ENCODE data around the gene SHC4.

The SHC4 gene

GRCh38 chr15:48968066-48968465 lies 4.3 kb upstream of the SHC4 start:
- DNase-seq (ENCODE audit: low read depth, low spot score), result no peak

GRCh38 chr15:48967336-48967735 lies 3.6 kb upstream of the SHC4 start:
- no peak for DNase-seq (ENCODE audit: low read depth, low spot score)

GRCh38 chr15:48966595-48967301 lies 3.0 kb upstream of the SHC4 start:
- DNase-seq (ENCODE audit: low read depth, low spot score), result no peak

GRCh38 chr15:48965972-48966371 lies 2.3 kb upstream of the SHC4 start:
- no peak for DNase-seq (ENCODE audit: low read depth, low spot score)

- no peak for DNase-seq (ENCODE audit: low read depth, low spot score)
Measured at GRCh38 chr15:48964898-48965297, 1.2 kb upstream of the SHC4 start.

- peak; percentile 30 for DNase-seq (ENCODE audit: low read depth, low spot score)
Measured at GRCh38 chr15:48962662-48963523, 826 bp downstream of the SHC4 start.

DNA sequence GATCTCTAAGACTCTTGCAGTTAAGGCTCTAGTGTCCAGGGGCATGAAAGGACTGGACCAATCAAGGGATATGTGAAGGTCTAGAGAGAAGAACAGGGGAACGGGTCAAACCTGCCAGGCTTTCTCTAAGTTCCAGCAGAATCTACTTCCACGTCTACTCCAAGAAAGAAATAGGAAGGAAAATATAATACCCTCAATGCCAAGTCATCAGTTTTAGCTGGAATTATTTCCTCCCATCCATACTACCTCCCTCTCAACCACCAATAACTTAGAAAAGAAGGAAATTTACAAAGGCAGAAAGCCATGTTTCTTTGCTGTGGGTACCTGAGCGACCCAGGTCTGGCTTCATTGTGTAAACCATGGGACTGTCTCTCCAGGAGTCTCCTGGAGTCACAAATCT lies 7.8 kb downstream of the SHC4 start:
- DNase-seq (ENCODE audit: low read depth, low spot score), result no peak

DNA sequence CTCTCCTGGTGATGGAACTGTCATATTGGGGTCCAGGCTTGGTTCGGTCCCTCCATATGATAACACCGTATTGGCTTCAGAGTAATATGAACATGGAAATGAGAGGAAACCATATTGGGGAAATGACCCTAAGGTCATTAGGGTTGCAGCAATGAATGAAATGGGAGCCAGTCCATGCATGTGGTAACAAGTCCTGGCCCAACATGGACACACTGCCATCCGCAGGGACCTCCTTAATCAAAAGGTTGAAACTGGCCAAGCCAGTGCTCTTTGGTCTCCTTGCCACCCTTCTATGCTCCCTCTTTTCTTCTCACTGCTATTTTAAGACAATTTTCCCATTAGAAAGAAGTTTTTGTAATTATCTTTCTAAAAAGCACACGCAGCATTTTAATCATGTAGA lies 8.3 kb downstream of the SHC4 start:
- no peak for DNase-seq (ENCODE audit: low read depth, low spot score)

DNA sequence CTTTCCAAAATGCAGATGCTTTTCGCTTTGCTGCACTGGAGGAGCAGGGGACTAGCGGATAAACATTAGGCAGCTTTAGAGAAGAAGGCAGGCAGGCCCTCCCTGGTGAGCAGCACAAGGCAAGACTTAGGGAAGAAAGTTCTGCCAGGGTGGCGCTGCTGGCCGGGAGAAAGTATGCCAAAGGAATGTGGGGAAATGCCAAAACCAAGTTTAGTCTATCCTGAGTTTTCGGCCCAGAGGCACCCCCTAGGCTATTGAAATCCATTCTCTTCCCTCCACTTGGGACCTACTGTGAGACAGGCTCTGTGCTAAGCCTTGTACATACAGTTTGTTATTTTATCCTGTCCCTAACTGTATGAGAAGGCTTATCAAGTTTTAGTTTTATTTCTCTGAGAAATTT lies 9.2 kb downstream of the SHC4 start:
- DNase-seq (ENCODE audit: low read depth, low spot score), result no peak

GRCh38 chr15:48946840-48947187 lies 16.9 kb downstream of the SHC4 start:
- no peak for DNase-seq (ENCODE audit: low read depth, low spot score)

- no peak for DNase-seq (ENCODE audit: low read depth, low spot score)
Measured at GRCh38 chr15:48946074-48946839, 17.5 kb downstream of the SHC4 start.

- no peak for DNase-seq (ENCODE audit: low read depth, low spot score)
Measured at GRCh38 chr15:48945386-48945785, 18.3 kb downstream of the SHC4 start.

GRCh38 chr15:48941904-48942303 lies 21.8 kb downstream of the SHC4 start:
- no peak for DNase-seq (ENCODE audit: low read depth, low spot score)

DNA sequence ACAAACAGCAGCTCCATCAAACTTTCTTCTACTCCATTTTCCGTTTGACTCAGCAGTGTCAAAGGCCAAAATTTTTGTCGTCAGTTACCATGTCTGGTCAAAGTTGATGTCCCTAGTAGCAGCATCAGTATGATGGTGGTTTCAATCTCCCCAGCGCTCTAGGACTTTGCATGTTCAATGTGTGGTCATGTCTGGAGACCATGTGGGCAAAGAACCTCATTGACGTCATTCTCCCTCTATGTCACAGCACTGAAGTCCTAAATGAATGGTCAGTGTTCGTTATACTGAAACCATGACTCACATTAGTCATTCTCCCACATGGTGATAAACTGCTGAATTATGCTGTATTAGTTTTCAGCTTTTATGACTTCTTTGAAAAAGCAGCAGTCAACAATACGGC lies 23.2 kb downstream of the SHC4 start:
- DNase-seq (ENCODE audit: low read depth, low spot score), result peak; percentile 36

DNA sequence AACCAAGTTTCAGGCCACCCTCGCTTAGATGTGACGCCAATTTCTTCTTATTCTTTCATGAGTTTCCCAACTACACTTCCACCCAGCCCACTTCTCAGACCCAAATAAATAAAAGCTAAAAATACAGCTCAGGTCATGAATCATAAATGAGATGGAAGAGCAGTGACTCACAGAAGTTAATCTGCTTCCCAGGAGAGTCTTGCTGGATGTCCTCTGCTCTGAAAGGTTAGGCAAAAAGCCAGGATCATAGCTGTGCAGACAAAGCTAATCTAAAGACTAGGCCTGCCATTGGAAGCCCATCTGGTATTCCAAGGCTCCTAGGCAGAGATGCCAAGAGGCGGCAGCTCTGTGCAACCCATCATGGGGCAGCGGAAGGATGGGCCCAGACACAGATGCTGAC lies 24.1 kb downstream of the SHC4 start:
- peak; percentile 36 for DNase-seq (ENCODE audit: low read depth, low spot score)

DNA sequence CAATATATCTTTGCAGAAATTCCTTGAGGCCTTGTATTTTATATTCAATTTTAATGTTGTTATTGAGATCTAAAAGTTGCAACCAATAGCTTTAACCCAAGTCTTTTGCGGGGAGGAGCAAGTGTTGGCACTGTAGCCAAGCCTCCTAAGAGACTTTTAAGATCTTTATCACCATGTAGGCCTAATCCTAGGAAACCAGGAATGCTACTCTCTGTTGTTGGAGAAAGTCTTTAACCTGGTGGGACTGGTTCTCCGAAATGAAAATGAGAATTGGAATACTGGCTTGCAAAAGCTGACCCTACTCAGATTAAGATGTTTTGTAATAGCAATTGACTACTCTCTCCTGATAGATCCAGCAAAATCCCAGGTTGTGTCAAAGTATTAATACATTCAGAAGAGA lies 25.8 kb downstream of the SHC4 start:
- DNase-seq (ENCODE audit: low read depth, low spot score), result no peak

- no peak for DNase-seq (ENCODE audit: low read depth, low spot score)
Measured at GRCh38 chr15:48936666-48937065, 27.1 kb downstream of the SHC4 start.

GRCh38 chr15:48935236-48935635 lies 28.5 kb downstream of the SHC4 start:
- DNase-seq (ENCODE audit: low read depth, low spot score), result no peak

GRCh38 chr15:48930735-48931134 lies 33.0 kb downstream of the SHC4 start:
- no peak for DNase-seq (ENCODE audit: low read depth, low spot score)

DNA sequence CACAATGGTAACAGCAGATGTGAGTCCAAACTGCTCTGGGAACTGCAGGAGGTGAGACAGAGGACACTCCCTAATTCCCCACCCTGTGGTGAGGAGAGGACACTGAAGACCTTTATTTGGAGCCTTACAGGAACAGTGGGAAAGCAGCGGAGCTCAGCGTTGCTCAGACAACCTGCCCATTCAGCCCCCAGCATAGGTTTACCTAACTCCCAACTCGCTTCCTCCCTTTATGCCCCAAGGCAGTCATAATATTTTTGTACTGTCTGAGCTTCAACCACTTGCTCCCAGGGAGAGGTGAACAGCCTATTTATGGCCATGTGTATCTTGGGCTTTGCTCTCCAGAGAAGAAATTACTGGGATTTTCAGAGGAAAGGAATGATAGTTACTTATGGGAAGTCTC lies 34.1 kb downstream of the SHC4 start:
- no peak for DNase-seq (ENCODE audit: low read depth, low spot score)

DNA sequence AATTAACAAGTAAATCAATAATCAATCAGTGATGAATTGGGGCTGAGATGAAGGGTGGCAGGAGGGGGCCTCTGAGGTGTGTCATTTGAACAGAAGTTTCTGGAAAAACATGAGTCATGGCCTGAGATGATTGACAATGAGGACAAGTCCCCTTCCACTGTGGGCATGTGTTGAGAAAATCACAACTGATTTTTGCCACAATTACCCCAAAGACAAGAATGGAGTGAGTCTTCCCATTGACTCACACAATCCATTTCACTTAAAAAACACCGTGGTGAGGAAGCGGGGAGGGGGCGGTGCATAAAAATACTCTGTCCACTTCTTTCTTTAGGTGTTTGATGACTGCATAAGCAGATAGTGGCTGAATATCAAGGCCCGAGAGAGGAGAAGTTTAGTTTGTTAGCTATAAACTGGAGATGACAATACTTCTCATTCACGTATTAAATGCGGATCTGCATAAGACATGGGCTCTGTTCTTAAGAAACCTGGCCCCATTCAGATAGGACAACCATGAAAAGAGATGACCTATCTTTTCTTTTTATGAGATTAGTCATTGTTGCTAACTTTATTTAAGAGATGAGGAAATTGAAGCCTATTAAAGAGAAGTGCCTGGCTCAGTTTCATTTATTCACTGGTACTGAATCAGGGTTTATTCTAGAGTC lies 34.7 kb downstream of the SHC4 start:
- no peak for DNase-seq (ENCODE audit: low read depth, low spot score)

GRCh38 chr15:48925714-48926223 lies 38.0 kb downstream of the SHC4 start:
- DNase-seq (ENCODE audit: low read depth, low spot score), result peak; percentile 16

All from brain pericyte (primary cell).